Colonic mucosa (tissue), 4 donors: Measurements from ENCODE around the gene BAK1. TPM values are rescaled to one million over a fixed set of nuclear protein-coding genes. Genes with fewer than 3 reads are reported as not detected.

Experiments used
- DNase-seq: peaks from one replicate; pipeline ENCODE4 v3.0.0-alpha.2; 2020
- H3K27ac ChIP-seq: fragments of 200-600 bp; one replicate; pipeline ENCODE4 v1.8.0; 2021
- H3K27me3 ChIP-seq: fragments of 200-600 bp; one replicate; pipeline ENCODE4 v1.8.0; 2021
- H3K36me3 ChIP-seq: fragments of 200-600 bp; one replicate; pipeline ENCODE4 v1.8.0; 2021
- H3K4me1 ChIP-seq: fragments of 200-600 bp; one replicate; pipeline ENCODE4 v1.8.0; 2021; ENCODE audit warnings: mild to moderate bottlenecking
- H3K4me3 ChIP-seq: fragments of 200-600 bp; one replicate; pipeline ENCODE4 v1.8.0; 2021
- H3K9ac ChIP-seq, 2 donors: one replicate each; pipeline ENCODE4 v1.7.0; 2013; ENCODE audit warnings: control low read depth in 2 of 2, low read depth in 2 of 2, low read length in 2 of 2
- H3K9me3 ChIP-seq: fragments of 200-600 bp; one replicate; pipeline ENCODE4 v1.8.0; 2021
- intact Hi-C: fragments of 100-400 bp; cut with DNase I; formaldehyde crosslinking; loops from one replicate; pipeline ENCODE4 v1.14.1; 2022
- total RNA-seq, 2 donors: library from RNA; stranded (reverse); fragmentation: NEBNext Ultra II Directional in 1 of 2; extraction: Animal tissue kit (Norgen Biotek cat#: 25700) in 1 of 2; gene quantifications; one replicate each; pipeline ENCODE4 v1.2.1, GENCODE V29; 2021
- TF ChIP-seq, protein P1 (sequence below): fragments of 200-600 bp; IDR thresholded peaks from one replicate; pipeline ENCODE4 v1.8.0; 2022; ENCODE audit warnings: antibody characterized with exemption, mild to moderate bottlenecking
- donor health status: healthy.
- donor health status: DM: no; HTN: no; CAD: no.
- donor health status: DM: no; HTN: no; CAD: no.

Gene BAK1
- total RNA-seq, 2 donors from 2014 or later = 72.1 to 76.6 TPM

DNA sequence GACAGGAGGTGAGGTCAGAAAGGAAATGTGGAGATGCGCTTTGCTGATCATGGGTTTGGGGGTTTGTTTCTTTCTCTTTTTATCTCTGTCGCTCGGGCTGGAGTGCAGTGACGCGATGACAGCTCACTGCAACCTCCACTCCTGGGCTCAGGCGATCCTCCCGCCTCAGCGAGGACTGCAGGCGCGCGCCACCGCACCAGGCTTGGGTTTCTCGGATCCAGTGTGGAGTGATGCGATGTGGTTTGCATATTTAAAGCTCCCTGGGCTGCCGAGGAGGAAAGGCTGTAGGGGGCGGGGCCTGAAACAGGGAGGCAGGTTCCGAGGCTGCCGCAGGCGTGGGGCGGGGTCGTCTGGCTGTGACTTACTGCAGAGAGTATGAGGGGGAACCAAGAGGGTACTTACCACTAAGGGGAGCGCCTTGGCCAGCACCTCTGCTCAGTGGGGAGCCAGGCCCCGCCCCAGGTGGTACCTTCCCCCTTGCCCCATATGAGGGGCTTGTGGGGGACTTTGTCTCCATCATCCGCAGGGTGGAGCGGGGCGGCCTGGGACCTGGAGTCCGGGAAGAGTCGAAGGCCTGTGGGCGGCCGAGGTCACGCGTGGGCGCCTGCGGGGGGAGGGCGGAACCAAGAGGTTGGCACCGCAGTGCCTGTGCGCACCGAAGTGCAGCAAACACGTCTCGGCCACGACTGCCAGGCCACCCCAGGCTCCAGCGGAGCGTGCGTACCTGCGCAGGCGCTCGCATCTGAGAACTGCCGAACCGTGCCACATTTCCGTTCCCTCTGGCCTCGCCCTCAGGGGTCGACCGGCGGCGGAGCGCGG, 12.7 kb upstream of the BAK1 start:
- H3K4me3 ChIP-seq = peak overlapping the region; percentile 35
- DNase-seq = peak; percentile 79

DNA sequence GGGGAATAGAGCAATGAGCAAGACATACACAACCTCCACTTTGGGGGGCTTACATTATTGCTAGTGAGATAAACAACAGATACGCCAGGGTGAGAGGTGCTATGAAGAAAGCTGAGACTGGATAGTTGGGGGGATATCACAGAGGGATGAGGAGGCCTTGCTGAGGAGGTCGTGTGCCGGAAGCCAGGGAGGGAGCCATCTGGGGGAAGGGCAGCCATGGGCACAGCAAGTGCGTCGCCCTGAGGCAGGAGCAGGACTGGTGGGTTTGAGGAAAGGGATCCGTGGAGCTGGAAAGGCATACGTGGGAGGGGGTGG, 12.2 kb upstream of the BAK1 start:
- intact Hi-C loops = no loop called here
- H3K27ac ChIP-seq = no peak overlapping the region

More for the DNA sequence above, 12.7 kb upstream of the BAK1 start:
- no peaks in the 10 kb centered on the region for H3K9me3 ChIP-seq
- intact Hi-C loops = no loop called here
- H3K9ac ChIP-seq = peak overlapping the region; percentile 7 to 72
- H3K36me3 ChIP-seq = no peaks in the 10 kb centered on the region
- TF ChIP-seq, protein P1, sequence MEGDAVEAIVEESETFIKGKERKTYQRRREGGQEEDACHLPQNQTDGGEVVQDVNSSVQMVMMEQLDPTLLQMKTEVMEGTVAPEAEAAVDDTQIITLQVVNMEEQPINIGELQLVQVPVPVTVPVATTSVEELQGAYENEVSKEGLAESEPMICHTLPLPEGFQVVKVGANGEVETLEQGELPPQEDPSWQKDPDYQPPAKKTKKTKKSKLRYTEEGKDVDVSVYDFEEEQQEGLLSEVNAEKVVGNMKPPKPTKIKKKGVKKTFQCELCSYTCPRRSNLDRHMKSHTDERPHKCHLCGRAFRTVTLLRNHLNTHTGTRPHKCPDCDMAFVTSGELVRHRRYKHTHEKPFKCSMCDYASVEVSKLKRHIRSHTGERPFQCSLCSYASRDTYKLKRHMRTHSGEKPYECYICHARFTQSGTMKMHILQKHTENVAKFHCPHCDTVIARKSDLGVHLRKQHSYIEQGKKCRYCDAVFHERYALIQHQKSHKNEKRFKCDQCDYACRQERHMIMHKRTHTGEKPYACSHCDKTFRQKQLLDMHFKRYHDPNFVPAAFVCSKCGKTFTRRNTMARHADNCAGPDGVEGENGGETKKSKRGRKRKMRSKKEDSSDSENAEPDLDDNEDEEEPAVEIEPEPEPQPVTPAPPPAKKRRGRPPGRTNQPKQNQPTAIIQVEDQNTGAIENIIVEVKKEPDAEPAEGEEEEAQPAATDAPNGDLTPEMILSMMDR = no peak
- H3K27me3 ChIP-seq = no peaks in the 10 kb centered on the region
- H3K4me1 ChIP-seq = peaks cover 15% of the 10 kb centered on the region
- peak overlapping the region; percentile 55 for H3K27ac ChIP-seq

DNA sequence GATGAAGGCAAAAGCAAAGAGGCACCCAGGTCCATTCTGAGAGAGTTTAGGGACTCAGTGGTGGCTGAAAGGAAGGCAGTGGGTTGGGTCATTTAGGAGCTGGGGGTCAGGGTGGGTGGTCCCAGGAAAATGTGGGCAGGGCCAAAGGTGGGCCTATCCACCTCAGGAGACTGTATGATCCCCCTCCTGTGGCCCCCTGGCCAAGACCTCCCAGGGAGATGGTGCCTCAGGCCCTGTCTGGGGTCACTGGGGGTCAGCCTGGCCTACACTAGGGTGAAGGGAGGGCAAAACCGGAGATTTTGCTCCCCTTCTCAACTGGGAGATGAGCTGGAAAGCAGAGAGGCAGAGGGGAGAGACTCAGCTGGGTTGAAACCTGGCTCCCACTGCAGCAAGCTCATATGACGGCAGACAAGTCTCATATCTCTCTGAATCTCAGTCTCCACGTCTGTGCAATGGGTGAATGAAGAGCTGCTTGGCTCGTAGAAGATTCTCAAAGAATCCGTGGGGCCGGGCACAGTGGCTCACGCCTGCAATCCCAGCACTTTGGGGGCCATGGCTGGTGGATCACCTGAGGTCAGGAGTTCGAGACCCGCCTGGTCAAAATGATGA, 11.5 kb upstream of the BAK1 start:
- intact Hi-C loops = no loop called here
- Histone ChIP-seq H3K9me3 (no peaks in the 10 kb centered on the region), H3K27me3 (no peaks in the 10 kb centered on the region), H3K27ac (peak overlapping the region; percentile 89), H3K4me1 (peaks cover 15% of the 10 kb centered on the region), H3K9ac (peak overlapping the region in 1 of 2 donors; percentile 89), H3K36me3 (no peaks in the 10 kb centered on the region), H3K4me3 (no peak overlapping the region)
- TF ChIP-seq, protein P1 = no peak
- DNase-seq = no peak

More for the DNA sequence above, 12.2 kb upstream of the BAK1 start:
- TF ChIP-seq, protein P1 = no peak
- DNase-seq = no peak
- Histone ChIP-seq H3K4me1 (peaks cover 15% of the 10 kb centered on the region), H3K4me3 (no peak overlapping the region), H3K9ac (no peak overlapping the region), H3K27me3 (no peaks in the 10 kb centered on the region), H3K9me3 (no peaks in the 10 kb centered on the region), H3K36me3 (no peaks in the 10 kb centered on the region)

DNA sequence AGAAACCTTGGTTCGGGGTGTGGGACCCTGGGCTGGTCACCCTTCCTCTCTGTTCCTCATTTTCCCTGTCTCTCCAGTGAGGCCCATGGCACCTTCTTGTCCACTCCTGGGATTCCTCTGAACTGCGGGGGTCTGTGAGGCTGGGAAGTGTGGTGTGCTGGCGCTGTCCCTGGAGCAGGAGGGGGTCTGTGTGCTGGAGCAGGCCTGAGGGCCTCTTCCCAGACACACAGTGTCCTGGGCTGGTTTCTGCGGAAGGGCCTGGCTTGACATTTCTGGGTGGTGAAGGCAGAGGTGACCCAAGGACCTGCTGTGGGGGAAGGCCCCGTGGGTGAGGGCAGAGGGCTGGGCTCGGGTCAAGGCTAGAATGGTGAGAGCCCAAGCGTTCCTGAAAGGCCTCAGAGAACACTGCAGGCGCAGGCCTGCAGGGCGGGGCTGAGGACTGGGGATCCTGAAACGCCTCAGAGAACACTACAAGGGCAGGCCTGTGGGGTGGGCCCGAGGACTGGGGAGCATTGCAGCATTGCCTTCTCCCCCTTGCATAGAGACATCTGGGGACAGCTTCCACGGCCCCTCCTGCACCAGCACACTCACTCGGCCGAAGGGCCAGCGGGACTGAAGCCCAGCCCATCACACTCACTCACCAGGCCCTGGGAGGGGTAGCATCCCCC, 10.6 kb upstream of the BAK1 start:
- peak overlapping the region; percentile 89 for H3K27ac ChIP-seq
- peak; percentile 74 for DNase-seq
- peak overlapping the region; percentile 19 to 89 for H3K9ac ChIP-seq
- no peak overlapping the region for H3K4me3 ChIP-seq
- peaks cover 15% of the 10 kb centered on the region for H3K4me1 ChIP-seq
- no peaks in the 10 kb centered on the region for H3K27me3 ChIP-seq
- TF ChIP-seq, protein P1 = no peak
- H3K36me3 ChIP-seq = no peaks in the 10 kb centered on the region
- no peaks in the 10 kb centered on the region for H3K9me3 ChIP-seq
- intact Hi-C loops = no loop called here

DNA sequence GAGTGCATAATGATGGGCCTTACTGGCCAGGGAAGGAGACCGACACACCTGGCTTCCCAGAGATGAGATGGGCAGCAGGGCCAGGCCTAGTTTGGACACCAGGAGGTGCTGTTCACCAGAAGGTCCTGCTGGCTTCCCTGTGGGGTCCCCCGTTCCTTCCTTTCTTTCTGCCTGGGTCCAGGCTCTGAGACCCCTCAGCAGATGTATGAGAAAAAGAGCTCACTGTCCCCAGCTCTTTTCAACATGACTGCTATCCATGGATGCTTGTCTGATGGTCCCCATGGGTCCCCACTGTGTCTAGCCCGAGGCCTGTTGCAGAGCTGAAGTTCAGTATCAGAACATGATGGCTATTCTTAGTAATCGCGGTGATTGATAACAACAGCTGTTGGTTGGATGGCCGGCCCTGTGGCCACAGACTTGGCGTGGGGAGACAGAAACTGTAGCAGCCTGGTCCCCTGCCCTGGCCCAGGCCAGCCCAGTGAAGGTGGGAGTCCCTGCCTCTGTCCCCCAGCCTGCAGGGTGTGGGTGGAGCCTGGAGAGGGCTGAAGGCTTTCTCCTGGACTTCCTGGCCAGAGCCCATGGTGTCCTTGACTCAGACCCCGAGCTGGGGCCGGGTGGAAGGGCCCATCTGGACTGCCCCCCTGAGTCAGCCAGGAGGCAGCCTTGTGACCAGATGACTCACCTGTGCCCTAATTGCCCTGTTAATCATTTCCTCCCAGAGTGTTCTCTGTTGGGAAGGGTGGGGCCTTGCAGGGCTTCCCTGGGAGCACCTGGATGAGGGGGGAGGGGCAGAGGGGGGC, 9.9 kb upstream of the BAK1 start:
- TF ChIP-seq, protein P1 = peak; percentile 77
- Histone ChIP-seq H3K36me3 (no peaks in the 10 kb centered on the region), H3K27ac (peak overlapping the region; percentile 89), H3K9me3 (no peaks in the 10 kb centered on the region), H3K27me3 (no peaks in the 10 kb centered on the region), H3K4me1 (peaks cover 15% of the 10 kb centered on the region), H3K4me3 (no peak overlapping the region), H3K9ac (peak overlapping the region; percentile 66 to 89)
- intact Hi-C loops = loop anchor here (2.0 to 5.0 kb wide), 2 partner anchors 111 to 172 kb away; no protein-coding TSS in a partner anchor
- DNase-seq = peak; percentile 85
